ENCODE measurements around the gene ZNF429. TPM values are rescaled to one million over a fixed set of nuclear protein-coding genes. Genes with fewer than 3 reads are reported as not detected.

The ZNF429 gene
- total RNA-seq: 10 to 100 TPM; 11.8 to 14.7 TPM

DNA sequence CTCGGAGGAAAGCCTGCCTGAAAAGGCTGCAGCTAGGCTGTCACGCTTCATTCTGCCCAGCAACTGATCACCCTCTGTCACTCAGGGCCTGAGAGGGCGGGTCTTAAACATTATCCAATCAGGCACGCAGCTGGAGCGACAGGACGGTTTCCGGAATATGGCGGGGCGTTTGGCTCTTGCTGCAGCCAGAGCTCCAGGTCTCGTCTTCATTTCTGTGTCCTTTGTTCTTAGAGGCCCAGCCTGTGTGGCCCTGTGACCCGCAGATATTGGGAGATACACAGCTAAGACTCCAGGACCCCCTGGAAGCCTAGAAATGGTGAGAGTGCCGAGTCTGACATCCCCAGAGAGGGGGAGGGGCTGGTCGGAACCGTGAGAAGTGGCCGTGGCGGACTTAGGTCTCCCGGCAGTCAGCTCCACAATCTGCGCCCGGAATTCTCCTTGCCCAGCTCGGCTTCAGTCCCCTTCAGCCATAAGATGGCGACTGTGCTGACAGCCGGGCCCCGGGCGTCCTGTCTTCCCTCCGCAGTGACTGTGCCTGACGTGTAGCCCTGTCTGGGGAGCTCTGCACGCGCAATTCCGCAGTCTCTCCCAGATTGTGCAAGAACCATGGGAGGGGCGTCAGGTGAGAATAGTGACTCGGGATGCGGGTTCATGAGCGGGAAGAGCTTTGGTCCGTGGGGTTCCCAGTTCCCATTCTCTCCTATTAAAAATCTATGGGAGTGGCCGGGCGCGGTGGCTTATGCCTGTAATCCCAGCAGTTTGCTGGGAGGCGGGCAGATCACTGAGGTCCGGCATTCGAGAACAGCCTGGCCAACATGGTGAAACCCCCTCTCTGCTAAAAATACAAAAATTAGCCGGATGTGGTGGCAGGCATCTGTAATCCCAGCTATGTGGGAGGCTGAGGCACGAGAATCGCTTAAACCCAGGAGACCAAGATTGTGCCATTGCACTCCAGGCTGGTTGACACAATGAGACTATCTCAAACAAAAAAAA lies at the start of gene ZNF429:
ZNF429 (plus strand) TSS at position 144 of the 993 bp plus-strand sequence; CDS start at position 314, 170 bp downstream.
- Mint-ChIP-seq H3K9me3 (peaks cover 8% of the 10 kb centered on the region), H3K4me1 (ENCODE audit: low read depth) (peaks cover 37% of the 10 kb centered on the region), H3K36me3 (ENCODE audit: low read depth) (peaks cover 41% of the 10 kb centered on the region), H3K4me3 (peak within 1 kb of the TSS; percentile 100), H3K27ac (peak within 1 kb of the TSS; percentile 99), H3K27me3 (no peaks in the 10 kb centered on the region)
- TF ChIP-seq, protein P1, sequence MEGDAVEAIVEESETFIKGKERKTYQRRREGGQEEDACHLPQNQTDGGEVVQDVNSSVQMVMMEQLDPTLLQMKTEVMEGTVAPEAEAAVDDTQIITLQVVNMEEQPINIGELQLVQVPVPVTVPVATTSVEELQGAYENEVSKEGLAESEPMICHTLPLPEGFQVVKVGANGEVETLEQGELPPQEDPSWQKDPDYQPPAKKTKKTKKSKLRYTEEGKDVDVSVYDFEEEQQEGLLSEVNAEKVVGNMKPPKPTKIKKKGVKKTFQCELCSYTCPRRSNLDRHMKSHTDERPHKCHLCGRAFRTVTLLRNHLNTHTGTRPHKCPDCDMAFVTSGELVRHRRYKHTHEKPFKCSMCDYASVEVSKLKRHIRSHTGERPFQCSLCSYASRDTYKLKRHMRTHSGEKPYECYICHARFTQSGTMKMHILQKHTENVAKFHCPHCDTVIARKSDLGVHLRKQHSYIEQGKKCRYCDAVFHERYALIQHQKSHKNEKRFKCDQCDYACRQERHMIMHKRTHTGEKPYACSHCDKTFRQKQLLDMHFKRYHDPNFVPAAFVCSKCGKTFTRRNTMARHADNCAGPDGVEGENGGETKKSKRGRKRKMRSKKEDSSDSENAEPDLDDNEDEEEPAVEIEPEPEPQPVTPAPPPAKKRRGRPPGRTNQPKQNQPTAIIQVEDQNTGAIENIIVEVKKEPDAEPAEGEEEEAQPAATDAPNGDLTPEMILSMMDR (IDR thresholded peaks at IDR 0.05): no peak
- ChIA-PET CTCF (interaction anchor here (0.6 to 2.2 kb wide), 7 partner anchors 22 to 846 kb away, joined by 3 to 10 read pairs (median 4); no protein-coding TSS in a partner anchor), POLR2A (interaction anchor here (0.6 to 1.6 kb wide), 11 partner anchors 11 to 330 kb away, joined by 3 to 6 read pairs (median 3); partner anchors contain the start of gene ZNF708)
- ATAC-seq: peak; percentile 99
- DNase-seq: peak; percentile 97
- intact Hi-C loops (cut with micrococcal nuclease): no loop called here

DNA sequence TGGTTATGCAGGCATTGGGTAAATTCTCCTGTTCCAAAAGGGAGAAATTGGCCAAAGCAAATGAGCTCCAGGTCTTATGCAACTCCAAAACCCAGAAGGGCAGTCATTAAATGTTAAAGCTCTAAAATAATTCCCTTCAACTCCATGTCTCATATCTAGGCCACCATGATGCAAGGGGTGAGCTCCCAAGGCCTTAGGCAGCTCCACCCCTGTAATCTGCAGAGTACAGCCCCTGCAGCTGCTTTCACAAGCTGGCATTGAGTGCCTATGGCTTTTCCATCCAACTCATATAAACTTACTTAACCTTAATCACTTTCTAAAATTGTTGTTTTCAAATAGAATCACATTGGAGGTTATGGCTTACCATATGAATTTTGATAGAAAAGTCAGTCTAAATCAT lies 44.7 kb upstream of the ZNF429 start:
- H3K9me3 Mint-ChIP-seq: peaks cover 22% of the 10 kb centered on the region
- peaks cover 5% of the 10 kb centered on the region for H3K27me3 Mint-ChIP-seq
- ATAC-seq (no peak), DNase-seq (no peak)
- ChIA-PET CTCF (no interaction called here), POLR2A (interaction anchor here (0.7 to 1.4 kb wide), 2 partner anchors 14 to 131 kb away, joined by 3 to 4 read pairs; partner anchors contain the start of gene ZNF708)
- no peak overlapping the region for H3K4me3 Mint-ChIP-seq
- intact Hi-C loops (cut with micrococcal nuclease): no loop called here
- peaks cover 31% of the 10 kb centered on the region for H3K36me3 Mint-ChIP-seq (ENCODE audit: low read depth)
- no peaks in the 10 kb centered on the region for H3K4me1 Mint-ChIP-seq (ENCODE audit: low read depth)
- H3K27ac Mint-ChIP-seq: no peak overlapping the region
- TF ChIP-seq, protein P1 (IDR thresholded peaks at IDR 0.05): no peak

DNA sequence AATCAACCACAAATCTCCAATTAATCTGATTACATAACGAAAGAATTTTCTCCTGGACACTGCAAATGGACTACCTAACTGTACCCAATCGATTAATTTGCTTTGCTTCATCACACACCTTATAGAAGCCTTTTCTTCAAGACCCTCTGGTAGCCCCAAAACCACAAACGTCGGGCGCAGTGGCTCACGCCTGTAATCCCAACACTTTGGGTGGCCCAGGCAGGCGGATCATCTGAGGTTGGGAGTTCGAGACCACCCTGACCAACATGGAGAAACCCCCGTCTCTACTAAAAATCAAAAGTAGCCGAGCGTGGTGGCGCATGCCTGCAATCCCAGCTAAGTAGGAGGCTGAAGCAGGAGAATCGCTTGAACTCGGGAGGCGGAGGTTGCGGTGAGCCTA lies 42.9 kb upstream of the ZNF429 start:
- no peaks in the 10 kb centered on the region for H3K4me1 Mint-ChIP-seq (ENCODE audit: low read depth)
- ChIA-PET CTCF (no interaction called here), POLR2A (no interaction called here)
- H3K27me3 Mint-ChIP-seq: peaks cover 5% of the 10 kb centered on the region
- DNase-seq (no peak), ATAC-seq (no peak)
- no peak overlapping the region for H3K4me3 Mint-ChIP-seq
- H3K9me3 Mint-ChIP-seq: peaks cover 15% of the 10 kb centered on the region
- intact Hi-C loops (cut with micrococcal nuclease): no loop called here
- no peak overlapping the region for H3K27ac Mint-ChIP-seq
- H3K36me3 Mint-ChIP-seq (ENCODE audit: low read depth): peaks cover 25% of the 10 kb centered on the region
- TF ChIP-seq, protein P1 (IDR thresholded peaks at IDR 0.05): no peak

DNA sequence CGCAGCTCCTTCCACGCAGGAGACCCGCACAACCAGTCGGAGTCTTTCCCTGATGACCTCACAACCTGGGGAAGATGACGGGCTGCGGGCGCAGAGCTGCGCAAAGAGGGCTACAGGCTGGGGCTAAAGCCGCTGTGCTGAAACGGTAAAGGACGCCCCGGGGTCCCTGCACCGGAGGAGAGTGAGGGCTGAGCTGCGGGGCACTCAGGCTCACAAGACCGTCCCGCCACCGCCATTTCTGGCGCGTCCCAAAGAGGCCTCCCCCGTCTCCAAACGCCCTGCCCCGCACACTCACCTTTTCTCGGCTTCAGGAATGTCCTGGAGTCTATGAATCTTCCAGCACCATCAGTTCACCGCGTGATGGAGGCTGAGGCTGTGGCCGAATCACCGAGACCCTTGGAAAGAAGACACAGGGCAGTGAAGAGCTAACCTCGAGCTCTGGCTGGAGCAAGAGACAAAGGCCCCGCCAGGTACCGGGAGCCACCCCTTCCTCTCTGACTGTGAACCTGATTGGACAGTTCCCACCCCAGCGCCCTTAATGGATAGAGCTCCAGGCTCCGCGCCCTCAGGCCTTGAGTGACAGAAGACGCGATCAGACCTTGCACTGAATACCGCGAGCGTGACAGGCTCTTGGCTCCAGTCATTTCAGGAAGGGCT lies 41.8 kb upstream of the ZNF429 start:
- Mint-ChIP-seq H3K27me3 (peaks cover 5% of the 10 kb centered on the region), H3K9me3 (peaks cover 10% of the 10 kb centered on the region), H3K4me1 (ENCODE audit: low read depth) (no peaks in the 10 kb centered on the region), H3K27ac (peak overlapping the region; percentile 87), H3K4me3 (peak overlapping the region; percentile 88), H3K36me3 (ENCODE audit: low read depth) (peaks cover 19% of the 10 kb centered on the region)
- TF ChIP-seq, protein P1 (IDR thresholded peaks at IDR 0.05): no peak
- intact Hi-C loops (cut with micrococcal nuclease): no loop called here
- peak; percentile 99 for ATAC-seq
- CTCF ChIA-PET: no interaction called here
- DNase-seq: peak; percentile 88
- POLR2A ChIA-PET: interaction anchor here (1.0 to 1.4 kb wide), 2 partner anchors 11 to 42 kb away, joined by 4 read pairs; partner anchors contain the start of gene ZNF429

Data from activated CD8-positive, alpha-beta T cell treated with anti-CD3 and anti-CD28 coated beads for 36 hours (primary cell).